ENCODE results near the gene EDC4.
A peak's percentile ranks its signal among the peaks of the same experiment; 100 is the strongest.

EDC4 gene

DNA sequence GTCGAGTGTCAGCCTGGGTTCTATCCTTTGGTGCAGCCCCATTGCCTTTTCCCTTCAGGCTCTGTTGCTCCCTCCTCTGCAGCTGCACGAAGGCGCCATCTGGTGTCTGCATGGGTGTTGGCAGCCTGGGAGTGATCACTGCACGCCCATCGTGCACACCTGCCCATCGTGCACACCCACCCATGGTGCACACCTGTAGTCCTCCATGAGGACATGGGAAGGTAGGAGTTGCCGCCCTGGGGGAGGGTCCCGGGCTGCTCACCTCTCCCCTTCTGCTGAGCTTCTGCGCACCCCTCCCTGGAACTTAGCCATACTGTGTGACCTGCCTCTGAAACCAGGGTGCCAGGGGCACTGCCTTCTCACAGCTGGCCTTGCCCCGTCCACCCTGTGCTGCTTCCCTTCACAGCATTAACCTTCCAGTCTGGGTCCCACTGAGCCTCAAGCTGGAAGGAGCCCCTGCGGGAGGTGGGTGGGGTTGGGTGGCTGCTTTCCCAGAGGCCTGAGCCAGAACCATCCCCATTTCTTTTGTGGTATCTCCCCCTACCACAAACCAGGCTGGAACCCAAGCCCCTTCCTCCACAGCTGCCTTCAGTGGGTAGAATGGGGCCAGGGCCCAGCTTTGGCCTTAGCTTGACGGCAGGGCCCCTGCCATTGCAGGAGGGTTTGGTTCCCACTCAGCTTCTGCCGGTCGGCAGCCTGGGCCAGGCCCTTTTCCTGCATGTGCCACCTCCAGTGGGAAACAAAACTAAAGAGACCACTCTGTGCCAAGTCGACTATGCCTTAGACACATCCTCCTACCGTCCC is 55.9 kb downstream of the EDC4 start:
- in situ Hi-C loops (cut with MboI; ENCODE audit: low pct_unique_long_range_greater_than_20kb, low sequenced_read_pairs, unreplicated experiment): loop anchor here (10.0 kb wide), 1 partner anchor 244 kb away; no protein-coding TSS in a partner anchor
- peak; percentile 88 for DNase-seq (ENCODE audit: low spot score)
- TF ChIP-seq, protein P1, sequence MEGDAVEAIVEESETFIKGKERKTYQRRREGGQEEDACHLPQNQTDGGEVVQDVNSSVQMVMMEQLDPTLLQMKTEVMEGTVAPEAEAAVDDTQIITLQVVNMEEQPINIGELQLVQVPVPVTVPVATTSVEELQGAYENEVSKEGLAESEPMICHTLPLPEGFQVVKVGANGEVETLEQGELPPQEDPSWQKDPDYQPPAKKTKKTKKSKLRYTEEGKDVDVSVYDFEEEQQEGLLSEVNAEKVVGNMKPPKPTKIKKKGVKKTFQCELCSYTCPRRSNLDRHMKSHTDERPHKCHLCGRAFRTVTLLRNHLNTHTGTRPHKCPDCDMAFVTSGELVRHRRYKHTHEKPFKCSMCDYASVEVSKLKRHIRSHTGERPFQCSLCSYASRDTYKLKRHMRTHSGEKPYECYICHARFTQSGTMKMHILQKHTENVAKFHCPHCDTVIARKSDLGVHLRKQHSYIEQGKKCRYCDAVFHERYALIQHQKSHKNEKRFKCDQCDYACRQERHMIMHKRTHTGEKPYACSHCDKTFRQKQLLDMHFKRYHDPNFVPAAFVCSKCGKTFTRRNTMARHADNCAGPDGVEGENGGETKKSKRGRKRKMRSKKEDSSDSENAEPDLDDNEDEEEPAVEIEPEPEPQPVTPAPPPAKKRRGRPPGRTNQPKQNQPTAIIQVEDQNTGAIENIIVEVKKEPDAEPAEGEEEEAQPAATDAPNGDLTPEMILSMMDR (IDR thresholded peaks at IDR 0.05; ENCODE audit: extremely low read depth, insufficient read depth, missing control alignments): peak; percentile 90

DNA sequence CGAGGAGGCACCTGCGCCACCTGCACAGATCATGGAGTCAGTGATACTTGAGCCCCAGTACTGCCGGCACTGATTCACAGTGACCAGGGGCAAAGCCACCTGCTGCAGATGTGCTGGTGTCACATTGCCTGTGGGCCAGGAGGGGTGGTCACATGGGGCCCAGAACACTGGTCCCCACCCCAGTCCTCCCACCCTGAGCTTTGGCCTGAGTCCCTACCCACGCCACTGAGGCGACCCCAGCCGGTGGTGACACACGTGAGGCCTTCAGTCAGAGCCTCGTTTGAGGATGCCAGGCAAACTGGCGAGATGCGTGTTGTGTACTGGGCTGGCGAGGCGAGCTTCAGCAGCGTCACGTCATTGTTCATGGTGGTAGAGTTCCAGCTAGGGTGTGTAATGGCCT is 57.3 kb downstream of the EDC4 start:
- TF ChIP-seq, protein P1 (IDR thresholded peaks at IDR 0.05; ENCODE audit: extremely low read depth, insufficient read depth, missing control alignments): no peak
- DNase-seq (ENCODE audit: low spot score): no peak
- in situ Hi-C loops (cut with MboI; ENCODE audit: low pct_unique_long_range_greater_than_20kb, low sequenced_read_pairs, unreplicated experiment): no loop called here

DNA sequence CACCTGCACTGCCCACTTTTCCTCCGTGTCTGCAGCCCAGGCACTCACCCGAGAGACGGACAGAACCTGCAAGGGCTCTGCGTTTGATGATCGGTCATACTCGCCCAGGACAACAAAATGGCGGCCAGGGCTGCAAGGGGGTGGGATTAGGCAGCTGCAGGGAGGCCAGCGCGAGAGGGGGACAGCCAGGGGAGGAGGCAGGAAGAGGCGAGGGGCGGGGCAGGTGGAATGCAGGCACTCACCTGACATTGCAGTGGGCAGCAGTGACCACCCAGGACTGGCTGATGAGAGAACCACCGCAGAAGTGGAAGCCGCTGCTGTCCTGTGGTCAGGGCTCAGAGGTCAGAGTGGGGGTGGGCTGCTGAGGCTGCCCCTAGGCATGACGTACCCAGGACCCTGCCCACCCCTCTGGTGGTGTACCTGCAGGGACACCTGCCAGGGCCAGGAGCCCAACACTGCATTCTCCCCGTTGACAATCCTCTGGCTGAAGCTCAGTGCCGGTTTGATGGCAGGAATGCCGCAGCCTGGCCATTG is 57.9 kb downstream of the EDC4 start:
- TF ChIP-seq, protein P1 (IDR thresholded peaks at IDR 0.05; ENCODE audit: extremely low read depth, insufficient read depth, missing control alignments): no peak

More for the DNA sequence above, 57.9 kb downstream of the EDC4 start:
- in situ Hi-C loops (cut with MboI; ENCODE audit: low pct_unique_long_range_greater_than_20kb, low sequenced_read_pairs, unreplicated experiment): no loop called here
- DNase-seq (ENCODE audit: low spot score): no peak

All from GM13977 (cell line).